ENCODE measurements around the gene KIF3A. TPM values are rescaled to one million over a fixed set of nuclear protein-coding genes. Genes with fewer than 3 reads are reported as not detected.

The KIF3A gene
- total RNA-seq, 1 experiment from 2014 or later: 18.9 TPM

GRCh38 chr5:132686193-132686592 lies 51.2 kb downstream of the KIF3A start:
- H3K36me3 Mint-ChIP-seq (ENCODE audit: insufficient read depth, unreplicated experiment): no peaks in the 10 kb centered on the region
- no peaks in the 10 kb centered on the region for H3K9me3 Mint-ChIP-seq (ENCODE audit: low read depth, unreplicated experiment)
- H3K4me1 Mint-ChIP-seq (ENCODE audit: low read depth, unreplicated experiment): no peaks in the 10 kb centered on the region
- H3K4me3 Mint-ChIP-seq (ENCODE audit: low read depth, unreplicated experiment): no peak overlapping the region
- CTCF ChIA-PET: interaction anchor here (0.6 to 1.6 kb wide), 4 partner anchors 9 to 1187 kb away, joined by 3 to 5 read pairs (median 3); no protein-coding TSS in a partner anchor
- BruUV-seq (replicated peaks): no TSS peak
- H3K27ac Mint-ChIP-seq (ENCODE audit: unreplicated experiment): no peak overlapping the region
- TF ChIP-seq CTCF (IDR thresholded peaks at IDR 0.05; ENCODE audit: unreplicated experiment): no peak
- no peaks in the 10 kb centered on the region for H3K27me3 Mint-ChIP-seq (ENCODE audit: unreplicated experiment)
- intact Hi-C loops (cut with micrococcal nuclease; ENCODE audit: unreplicated experiment): no loop called here
- DNase-seq: no peak

- H3K4me1 Mint-ChIP-seq (ENCODE audit: low read depth, unreplicated experiment): no peaks in the 10 kb centered on the region
- CTCF ChIA-PET: no interaction called here
- no peaks in the 10 kb centered on the region for H3K36me3 Mint-ChIP-seq (ENCODE audit: insufficient read depth, unreplicated experiment)
- BruUV-seq (replicated peaks): no TSS peak
- no peaks in the 10 kb centered on the region for H3K27me3 Mint-ChIP-seq (ENCODE audit: unreplicated experiment)
- TF ChIP-seq CTCF (IDR thresholded peaks at IDR 0.05; ENCODE audit: unreplicated experiment): no peak
- intact Hi-C loops (cut with micrococcal nuclease; ENCODE audit: unreplicated experiment): no loop called here
- no peak overlapping the region for H3K4me3 Mint-ChIP-seq (ENCODE audit: low read depth, unreplicated experiment)
- H3K27ac Mint-ChIP-seq (ENCODE audit: unreplicated experiment): no peak overlapping the region
- no peak for DNase-seq
- no peaks in the 10 kb centered on the region for H3K9me3 Mint-ChIP-seq (ENCODE audit: low read depth, unreplicated experiment)
These were observed 52.2 kb downstream of the KIF3A start for GRCh38 chr5:132684922-132685720.

- H3K4me1 Mint-ChIP-seq (ENCODE audit: low read depth, unreplicated experiment): no peaks in the 10 kb centered on the region
- no peak for TF ChIP-seq CTCF (IDR thresholded peaks at IDR 0.05; ENCODE audit: unreplicated experiment)
- BruUV-seq (replicated peaks): no TSS peak
These were observed 52.9 kb downstream of the KIF3A start for GRCh38 chr5:132684491-132684890.

GRCh38 chr5:132681983-132682382 lies 55.4 kb downstream of the KIF3A start:
- CTCF ChIA-PET: no interaction called here
- H3K9me3 Mint-ChIP-seq (ENCODE audit: low read depth, unreplicated experiment): no peaks in the 10 kb centered on the region
- H3K36me3 Mint-ChIP-seq (ENCODE audit: insufficient read depth, unreplicated experiment): no peaks in the 10 kb centered on the region
- no peak for TF ChIP-seq CTCF (IDR thresholded peaks at IDR 0.05; ENCODE audit: unreplicated experiment)
- no TSS peak for BruUV-seq (replicated peaks)
- peaks cover 9% of the 10 kb centered on the region for H3K4me1 Mint-ChIP-seq (ENCODE audit: low read depth, unreplicated experiment)
- H3K27me3 Mint-ChIP-seq (ENCODE audit: unreplicated experiment): no peaks in the 10 kb centered on the region
- intact Hi-C loops (cut with micrococcal nuclease; ENCODE audit: unreplicated experiment): no loop called here
- no peak for DNase-seq
- H3K27ac Mint-ChIP-seq (ENCODE audit: unreplicated experiment): no peak overlapping the region
- no peak overlapping the region for H3K4me3 Mint-ChIP-seq (ENCODE audit: low read depth, unreplicated experiment)

More at GRCh38 chr5:132684491-132684890, 52.9 kb downstream of the KIF3A start:
- H3K4me3 Mint-ChIP-seq (ENCODE audit: low read depth, unreplicated experiment): no peak overlapping the region
- CTCF ChIA-PET: no interaction called here
- DNase-seq: no peak
- H3K27me3 Mint-ChIP-seq (ENCODE audit: unreplicated experiment): no peaks in the 10 kb centered on the region
- no peaks in the 10 kb centered on the region for H3K9me3 Mint-ChIP-seq (ENCODE audit: low read depth, unreplicated experiment)
- intact Hi-C loops (cut with micrococcal nuclease; ENCODE audit: unreplicated experiment): no loop called here
- no peaks in the 10 kb centered on the region for H3K36me3 Mint-ChIP-seq (ENCODE audit: insufficient read depth, unreplicated experiment)
- no peak overlapping the region for H3K27ac Mint-ChIP-seq (ENCODE audit: unreplicated experiment)
